T-helper 1 cell (primary cell): Measurements from ENCODE around the gene ZFYVE28.

Source experiments
- DNase-seq, 5 donors: peaks; one replicate each; pipeline ENCODE4 v3.0.0-alpha.2; 2012 to 2020

The ZFYVE28 gene

GRCh38 chr4:2300431-2301224 is 117.8 kb downstream of the ZFYVE28 start:
- no peak for DNase-seq

DNA sequence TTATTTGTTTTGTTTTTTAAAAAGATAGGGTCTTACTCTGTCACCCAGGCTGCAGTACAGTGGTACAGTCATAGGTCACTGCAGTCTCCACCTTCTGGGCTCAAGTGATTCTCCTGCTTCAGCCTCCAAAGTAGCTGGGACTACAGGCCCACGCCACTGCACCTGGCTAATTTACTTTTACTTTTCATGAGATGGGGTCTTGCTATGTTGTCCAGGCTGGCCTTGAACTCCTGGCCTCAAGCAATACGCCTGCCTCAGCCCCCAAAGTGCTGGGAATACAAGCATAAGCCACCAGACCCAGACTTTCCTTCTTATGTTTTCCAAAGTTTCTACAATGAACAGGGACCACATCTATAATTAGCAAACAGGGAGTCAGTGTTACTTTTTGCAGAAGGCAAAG is 118.7 kb downstream of the ZFYVE28 start:
- no peak for DNase-seq

DNA sequence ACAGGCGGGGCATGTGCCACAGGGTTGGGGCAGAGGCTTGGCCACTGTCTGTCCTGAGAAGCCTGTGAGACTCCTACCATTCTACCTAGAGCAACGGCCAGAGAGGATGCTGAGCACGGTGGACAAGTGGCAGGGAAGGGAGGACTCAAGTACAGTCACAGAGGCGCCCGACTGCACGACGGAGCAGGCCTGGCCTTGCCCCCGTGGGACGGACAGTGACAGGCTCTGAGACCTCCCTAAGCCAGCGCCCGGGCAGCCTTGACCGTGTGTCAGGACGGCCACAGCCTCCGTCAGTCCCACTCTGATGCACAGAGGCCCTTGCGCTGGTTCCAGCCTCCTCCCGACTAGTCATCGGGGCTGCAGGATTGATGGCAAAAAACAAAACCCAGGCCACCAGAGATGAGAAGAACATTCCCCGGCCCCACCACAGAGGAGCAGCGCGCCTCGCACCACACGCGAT is 119.9 kb downstream of the ZFYVE28 start:
- no peak for DNase-seq

DNA sequence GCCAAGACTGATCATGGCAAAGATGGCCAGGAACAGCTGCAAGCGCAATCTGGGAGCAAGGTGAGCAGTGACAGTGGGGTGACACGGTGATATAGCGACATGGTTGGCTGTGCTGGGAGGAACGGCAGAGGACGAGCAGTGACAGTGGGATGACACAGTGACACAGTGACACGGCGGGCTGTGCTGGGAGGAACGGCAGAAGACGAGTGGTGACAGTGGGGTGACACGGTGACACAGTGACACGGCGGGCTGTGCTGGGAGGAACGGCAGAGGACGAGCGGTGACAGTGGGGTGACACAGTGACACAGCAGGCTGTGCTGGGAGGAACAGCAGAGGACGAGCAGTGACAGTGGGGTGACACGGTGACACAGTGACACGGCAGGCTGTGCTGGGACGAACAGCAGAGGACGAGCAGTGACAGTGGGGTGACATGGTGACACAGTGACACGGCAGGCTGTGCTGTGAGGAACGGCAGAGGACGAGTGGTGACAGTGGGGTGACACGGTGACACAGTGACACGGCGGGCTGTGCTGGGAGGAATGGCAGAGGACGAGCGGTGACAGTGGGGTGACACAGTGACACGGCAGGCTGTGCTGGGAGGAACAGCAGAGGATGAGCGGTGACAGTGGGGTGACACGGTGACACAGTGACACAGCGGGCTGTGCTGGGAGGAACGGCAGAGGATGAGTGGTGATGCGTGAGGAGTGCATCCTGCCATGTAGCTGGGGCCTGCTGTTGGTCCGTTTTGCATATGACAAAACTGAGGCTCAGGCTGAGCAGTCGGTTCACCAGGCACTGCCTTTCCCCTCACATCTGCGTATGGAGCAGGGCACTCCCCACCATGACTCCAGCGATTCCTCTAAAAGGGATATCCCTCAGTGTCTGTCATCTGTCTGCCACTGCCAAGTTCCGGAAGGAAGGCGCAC is 120.6 kb downstream of the ZFYVE28 start:
- DNase-seq = no peak

DNA sequence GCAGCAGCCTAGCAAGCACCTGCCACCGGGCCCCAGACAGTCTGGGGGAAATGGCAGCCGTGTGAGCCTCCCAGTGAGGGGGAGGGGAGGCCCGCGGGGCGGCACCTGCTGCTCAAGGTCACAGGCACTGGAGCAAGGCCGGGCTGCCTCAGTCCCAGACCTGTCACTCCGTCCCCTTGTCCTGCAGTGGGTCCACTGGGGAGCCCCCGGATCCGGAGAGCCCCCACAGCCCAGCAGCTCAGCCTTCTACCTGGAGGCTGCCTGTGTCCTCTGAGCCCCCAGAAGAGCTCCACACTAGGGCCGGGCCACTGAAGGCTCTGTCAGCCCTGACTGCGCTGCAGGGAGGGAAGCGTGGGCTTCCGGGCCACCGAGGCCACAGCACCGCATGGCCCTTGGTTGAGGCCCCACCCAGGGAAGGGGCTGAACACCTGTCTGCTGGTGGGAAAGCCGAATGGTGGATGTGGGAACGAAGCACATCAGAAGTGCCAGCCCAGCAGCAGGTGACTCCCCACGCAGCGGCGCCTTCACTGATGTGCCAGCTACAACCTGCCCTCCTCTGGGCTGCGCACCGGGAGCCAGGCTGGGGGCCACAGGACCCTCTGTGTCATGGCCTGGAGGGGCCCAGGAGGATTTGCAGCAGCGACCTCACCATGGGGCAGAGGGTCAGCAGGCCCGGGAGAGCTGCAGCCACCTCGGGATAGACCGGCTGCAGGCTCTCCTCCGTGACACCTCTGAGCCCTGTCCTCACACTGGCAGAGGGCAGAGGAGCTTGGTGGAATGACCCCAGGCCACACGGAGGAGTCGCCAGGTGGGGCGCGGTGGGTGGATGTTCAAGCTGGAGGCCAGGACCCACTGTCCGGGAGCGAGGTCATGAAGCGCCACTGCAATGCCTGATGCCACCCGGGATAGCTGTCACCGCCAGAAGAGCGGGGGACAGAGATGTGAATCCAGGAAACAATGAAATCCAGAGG is 121.5 kb downstream of the ZFYVE28 start:
- DNase-seq = no peak

DNA sequence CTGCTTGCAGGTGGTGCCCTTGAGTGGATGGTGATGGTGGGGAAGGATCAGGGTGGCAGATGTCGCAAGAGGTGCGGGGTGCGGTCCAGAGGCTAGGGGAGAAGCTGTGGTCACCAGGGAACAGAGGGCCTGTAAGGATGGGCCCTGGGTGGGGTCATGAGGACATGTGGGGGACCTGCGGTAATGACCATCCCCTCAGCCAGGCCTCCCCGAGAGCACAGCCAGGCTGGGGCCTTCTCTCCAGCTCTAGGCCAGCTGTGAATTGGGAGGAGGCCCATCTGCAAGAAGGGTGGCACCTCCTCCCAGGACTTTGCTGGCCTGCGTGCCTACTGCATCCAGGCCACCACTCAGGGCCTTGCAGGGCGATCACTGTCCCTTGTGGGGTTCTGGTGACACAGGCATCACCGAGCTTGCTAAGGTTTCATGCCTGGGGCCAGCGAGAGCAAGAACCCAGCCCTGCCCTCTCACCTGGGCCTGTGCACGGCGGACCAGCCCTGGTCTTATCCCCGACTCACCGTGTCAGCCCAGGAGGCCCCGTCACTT is 122.5 kb downstream of the ZFYVE28 start:
- DNase-seq = no peak

DNA sequence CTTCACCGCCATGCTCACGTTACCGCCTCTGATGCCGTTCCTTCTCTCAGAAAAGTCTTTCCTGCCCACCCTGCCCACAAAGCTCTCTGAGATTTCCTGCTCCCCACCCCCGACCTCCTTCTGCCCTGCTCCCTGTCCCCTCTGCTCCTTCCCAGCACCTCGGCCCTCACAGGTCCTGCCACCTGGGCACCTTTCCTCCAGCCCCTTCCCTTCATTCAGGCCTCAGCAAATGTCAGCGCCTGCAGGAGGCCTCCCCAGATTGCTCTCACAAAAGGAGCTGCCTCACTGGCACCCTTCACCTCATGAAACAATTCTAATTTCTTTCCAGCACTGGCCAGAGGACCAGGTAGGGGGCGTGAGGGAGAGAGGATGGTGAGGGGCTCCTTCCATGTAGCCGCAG is 122.9 kb downstream of the ZFYVE28 start:
- DNase-seq = no peak

GRCh38 chr4:2292646-2293108 is 125.8 kb downstream of the ZFYVE28 start:
- no peak for DNase-seq

- no peak for DNase-seq
These were observed 126.5 kb downstream of the ZFYVE28 start for GRCh38 chr4:2291705-2292645.

DNA sequence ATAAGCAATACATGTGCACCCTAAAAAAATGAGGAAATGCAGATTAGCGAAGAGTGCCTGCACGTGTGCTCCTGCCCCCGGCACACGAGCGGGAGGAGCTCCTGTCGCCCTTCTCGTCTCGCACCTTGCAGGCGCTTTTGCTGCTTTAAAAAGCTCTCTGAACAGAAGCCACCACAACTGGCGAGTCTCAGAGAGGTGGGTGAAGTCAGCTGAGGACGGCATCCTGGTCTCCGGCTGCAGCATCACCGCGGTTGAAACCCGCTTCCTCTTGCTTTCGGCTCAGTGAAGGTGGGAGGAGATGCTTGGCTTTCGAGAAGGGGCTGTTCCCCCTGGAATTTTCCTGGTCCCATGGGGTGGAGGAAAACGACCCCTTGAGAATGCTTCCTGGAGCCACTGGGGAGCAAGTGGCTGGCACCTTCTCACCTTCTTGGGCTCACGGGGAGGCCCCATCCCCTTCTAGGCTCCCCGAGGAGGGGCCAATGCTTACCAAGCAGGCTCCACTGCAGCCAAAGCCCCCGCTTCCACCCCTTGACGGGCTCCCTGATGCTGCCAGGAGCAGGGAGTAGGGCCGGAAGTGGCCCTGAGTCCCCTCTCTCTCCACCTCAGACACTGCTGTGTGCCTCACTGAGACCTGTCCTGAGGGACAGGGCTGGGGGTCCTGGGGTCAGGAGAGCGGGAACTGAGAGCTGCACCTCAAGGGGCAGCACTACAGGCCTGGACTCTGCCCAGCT is 127.3 kb downstream of the ZFYVE28 start:
- DNase-seq = peak; percentile 58 to 78 (median 74)

- DNase-seq = no peak
These were observed 128.0 kb downstream of the ZFYVE28 start for GRCh38 chr4:2290488-2290887.

DNA sequence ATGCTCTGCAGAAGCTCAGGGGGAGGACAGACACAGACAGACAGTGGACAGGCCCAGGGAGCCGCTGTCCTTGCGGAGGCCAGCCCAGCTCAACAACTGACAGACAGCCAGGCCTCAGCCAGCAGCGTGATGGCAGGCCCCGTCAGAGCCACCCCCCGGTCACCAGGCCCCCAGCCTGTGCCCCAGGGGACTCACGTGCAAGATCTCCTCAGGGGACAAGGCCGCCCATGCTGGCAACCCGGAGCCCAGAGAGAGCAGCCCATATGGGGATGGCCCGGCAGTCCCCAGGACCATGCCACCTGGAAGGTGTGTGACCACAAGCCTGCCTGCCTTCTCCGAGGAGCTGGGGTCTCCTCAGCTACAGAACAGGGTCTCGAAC is 128.5 kb downstream of the ZFYVE28 start:
- no peak for DNase-seq

DNA sequence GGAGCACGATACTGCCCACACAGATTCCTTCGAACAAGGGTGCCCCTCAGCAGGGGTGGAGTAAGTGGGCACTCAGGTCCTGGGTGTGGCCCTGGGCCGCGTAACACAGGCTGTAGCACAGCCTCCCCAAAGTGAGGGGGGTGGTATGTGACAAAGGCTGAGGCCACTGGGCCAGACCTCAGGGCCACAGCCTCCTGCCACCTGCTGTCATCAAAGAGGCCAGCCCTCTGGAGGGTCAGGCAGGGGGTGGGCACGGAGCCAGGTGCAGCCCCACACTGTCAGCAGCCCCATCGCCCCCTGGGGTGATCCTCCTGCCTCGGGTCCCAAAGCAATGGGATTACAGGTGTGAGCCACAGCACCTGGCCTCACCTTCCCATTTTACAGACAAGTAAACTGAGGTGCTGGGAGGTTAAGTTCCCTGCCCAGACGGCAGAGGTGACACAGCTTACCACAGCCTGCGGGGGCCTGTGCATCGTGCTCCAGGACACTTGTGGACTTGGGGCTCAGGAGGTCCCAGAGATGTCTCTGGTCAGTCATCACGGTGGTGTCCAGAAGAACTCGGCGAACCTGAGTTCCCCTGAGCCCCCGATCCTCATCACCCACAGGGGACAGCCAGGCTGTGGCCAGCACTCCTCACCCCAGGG is 129.0 kb downstream of the ZFYVE28 start:
- DNase-seq = no peak

GRCh38 chr4:2288051-2288541 is 130.3 kb downstream of the ZFYVE28 start:
- DNase-seq = no peak

DNA sequence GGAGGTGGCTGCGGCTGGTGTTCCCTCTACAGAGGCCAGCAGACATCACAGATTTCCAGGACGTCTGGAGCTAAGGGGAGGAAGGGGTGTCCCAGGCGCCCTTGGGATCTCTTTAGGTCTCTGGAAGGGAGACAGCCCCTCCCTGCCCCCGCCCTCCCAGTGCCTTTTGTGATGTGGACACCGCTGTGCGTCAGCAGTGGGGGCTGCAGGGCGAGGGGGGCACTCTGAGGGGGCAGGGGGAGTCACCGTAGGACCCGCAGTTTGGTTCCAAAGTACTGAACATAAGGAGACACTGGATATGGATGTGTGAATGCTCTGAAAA is 130.9 kb downstream of the ZFYVE28 start:
- peak in 1 of 5 donors; percentile 3 for DNase-seq

DNA sequence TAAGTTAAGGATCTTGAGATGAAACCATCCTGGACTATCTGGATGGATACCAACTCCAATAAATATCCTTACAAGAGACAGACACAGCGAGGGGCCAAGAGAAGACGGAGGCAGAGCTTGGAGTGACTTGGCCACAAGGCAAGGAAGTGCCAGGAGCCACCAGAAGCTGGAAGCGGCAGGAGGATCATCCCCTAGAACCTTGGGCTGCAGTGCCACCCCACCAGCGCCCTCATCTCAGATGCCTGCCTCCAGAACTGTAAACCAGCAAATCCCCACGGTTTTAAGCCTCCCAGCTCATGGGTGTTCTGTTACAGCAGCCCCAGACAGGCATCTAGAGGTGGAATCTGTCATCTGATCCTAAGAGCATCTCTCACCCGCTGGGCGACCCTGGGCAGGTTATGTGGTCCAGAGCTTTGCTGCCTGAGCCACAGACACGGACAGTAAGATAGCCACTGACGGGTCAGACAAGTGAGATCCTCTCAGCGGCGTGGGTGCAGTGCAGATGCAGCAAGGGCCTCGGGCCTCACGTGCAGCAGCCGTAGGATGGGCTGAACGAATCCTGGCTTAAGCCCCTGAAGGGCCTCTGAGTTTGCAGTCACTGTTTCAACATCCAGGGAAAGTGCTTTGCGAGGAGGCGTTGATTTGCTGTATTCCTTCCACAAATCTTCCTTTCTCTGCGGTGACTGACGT is 131.4 kb downstream of the ZFYVE28 start:
- DNase-seq = no peak

DNA sequence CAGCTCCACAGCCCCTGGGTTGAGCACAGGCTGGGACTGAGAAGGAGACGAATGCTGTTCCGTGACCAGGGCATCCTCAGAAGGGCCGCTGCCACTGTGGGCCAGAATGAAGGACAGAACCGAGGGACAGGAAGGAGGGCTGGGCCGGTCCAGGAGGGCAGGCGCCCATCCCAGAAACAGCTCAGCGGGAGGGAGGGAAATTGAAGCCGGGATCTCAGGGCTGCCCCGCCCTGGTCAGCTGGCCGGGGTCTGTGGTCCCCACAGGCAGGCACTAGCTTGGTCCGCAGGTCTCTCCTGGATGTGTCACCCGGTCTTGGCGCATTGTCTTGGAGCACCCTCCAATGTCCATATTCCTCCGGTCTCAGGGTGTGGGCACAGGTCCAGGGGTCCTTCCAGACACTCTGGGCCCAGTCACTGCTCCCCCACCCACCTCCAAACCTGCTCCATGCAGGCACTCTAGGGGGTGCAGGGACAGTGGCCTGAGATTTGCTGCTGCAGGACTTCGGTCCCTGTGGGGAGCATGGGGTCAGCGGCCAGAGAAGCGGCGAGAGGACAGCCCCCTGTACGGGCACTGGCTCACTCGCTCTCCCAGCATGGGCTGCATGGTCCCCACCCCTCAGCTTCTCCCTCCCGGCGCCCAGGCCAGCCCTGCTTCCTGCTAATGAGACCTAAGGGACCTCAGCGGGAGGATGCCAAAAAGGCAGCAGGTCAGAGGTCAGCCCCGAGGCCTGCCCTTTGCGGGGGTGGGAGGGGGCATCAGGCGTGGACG is 132.6 kb downstream of the ZFYVE28 start:
- DNase-seq = peak in 1 of 5 donors; percentile 12

GRCh38 chr4:2284934-2285612 is 133.4 kb downstream of the ZFYVE28 start:
- DNase-seq = peak in 1 of 5 donors; percentile 3
